HCT116 (cell line): ENCODE results near the gene TUBB1. TPM values are rescaled to one million over a fixed set of nuclear protein-coding genes. Genes with fewer than 3 reads are reported as not detected.

ENCODE experiments used
- ATAC-seq: fragments of 200-7000 bp; cut with Tn5 transposase; 2 replicates; pipeline ENCODE4 v1.9.1; 2020; ENCODE audit warnings: mild to moderate bottlenecking, moderate library complexity
- BruUV-seq: library from RNA; stranded (reverse); fragments of 400-500 nt; replicated peaks from 2 replicates; lab custom pipeline; 2021; lab: Mats Ljungman, UMichigan
- CTCF ChIA-PET: fragments of 300-600 bp; sonication (Branson Sonifier 250); formaldehyde crosslinking; loops from one replicate; lab custom pipeline; 2021; ENCODE audit warnings: antibody characterized with exemption; lab: Charles Lee
- POLR2A ChIA-PET: fragments of 300-600, 350-600 bp; sonication (Branson Sonifier 250); formaldehyde crosslinking; loops from one replicate; lab custom pipeline; 2021; ENCODE audit warnings: antibody characterized with exemption; lab: Charles Lee
- RAD21 ChIA-PET, 2 experiments: fragments of 300-600 bp; sonication (Branson Sonifier 250); formaldehyde crosslinking; loops; one replicate each; lab custom pipeline; 2023; ENCODE audit warnings: low total read pairs in 2 of 2; ENCODE audit not compliant: uncharacterized antibody in 2 of 2, unreplicated experiment in 2 of 2, low non-redundant PET in 1 of 2; lab: Charles Lee
- DNase-seq: peaks from one replicate; pipeline ENCODE4 v3.0.0-alpha.2; 2010; ENCODE audit warnings: low read depth, low spot score
- H2AFZ ChIP-seq: fragments of 200-600 bp; shearing (Covaris generic), sonication (generic); 2 replicates; pipeline ENCODE4 v1.6.1; 2017; ENCODE audit warnings: low read depth, mixed run types, mixed read lengths, antibody characterized with exemption, low read length; ENCODE audit not compliant: poor library complexity, severe bottlenecking
- H3K27ac ChIP-seq: 2 replicates; pipeline ENCODE4 v1.5.1; 2012; ENCODE audit warnings: low read depth, low read length
- H3K27me3 ChIP-seq: fragments of 200-600 bp; sonication (generic); 2 replicates; pipeline ENCODE4 v1.6.1; 2016; ENCODE audit warnings: mixed run types, low read length, mixed read lengths; ENCODE audit not compliant: insufficient read depth
- H3K36me3 ChIP-seq, 2 experiments: fragments of 200-500 bp in 1 of 2; fragments of 200-600 bp in 1 of 2; sonication (Bioruptor generic) in 1 of 2; sonication (generic) in 1 of 2; 2 replicates each; pipeline versions ENCODE4 v1.5.1 to v1.6.1; 2014 to 2016; ENCODE audit warnings: low read length in 2 of 2, inconsistent platforms in 1 of 2, mixed read lengths in 1 of 2, mixed run types in 1 of 2; ENCODE audit not compliant: insufficient read depth in 2 of 2, control insufficient read depth in 1 of 2
- H3K4me1 ChIP-seq, 2 experiments: fragments of 200-600 bp in 1 of 2; sonication (generic) in 1 of 2; 2 replicates each; pipeline versions ENCODE4 v1.5.1 to v1.6.1; 2012 to 2017; ENCODE audit warnings: low read length in 2 of 2, inconsistent platforms in 1 of 2, mild to moderate bottlenecking in 1 of 2, mixed read lengths in 1 of 2, mixed run types in 1 of 2, moderate library complexity in 1 of 2; ENCODE audit not compliant: insufficient read depth in 2 of 2, control insufficient read depth in 1 of 2
- H3K4me2 ChIP-seq: fragments of 200-600 bp; sonication (generic); 2 replicates; pipeline ENCODE4 v1.6.1; 2017; ENCODE audit warnings: mixed run types, low read length, mixed read lengths
- H3K4me3 ChIP-seq, 2 experiments: fragments of 200-600 bp in 1 of 2; sonication (generic) in 1 of 2; replicated peaks in 1 of 2; 2 replicates each; pipeline ENCODE4 v1.5.1; 2011 to 2016; ENCODE audit warnings: low read length in 2 of 2, control low read depth in 1 of 2, low read depth in 1 of 2, mild to moderate bottlenecking in 1 of 2, mixed read lengths in 1 of 2, mixed run types in 1 of 2
- H3K79me2 ChIP-seq: fragments of 200-600 bp; sonication (generic); 2 replicates; pipeline ENCODE4 v1.6.1; 2017; ENCODE audit warnings: mild to moderate bottlenecking, mixed run types, low read length, moderate library complexity, mixed read lengths; ENCODE audit not compliant: insufficient read depth
- H3K9ac ChIP-seq: fragments of 200-600 bp; sonication (generic); 2 replicates; pipeline ENCODE4 v1.6.1; 2016; ENCODE audit warnings: low read length, mixed read lengths
- H3K9me2 ChIP-seq: fragments of 200-600 bp; sonication (generic), shearing (Covaris generic); 2 replicates; pipeline ENCODE4 v1.6.1; 2017; ENCODE audit warnings: mixed run types, mild to moderate bottlenecking, moderate library complexity; ENCODE audit not compliant: insufficient read depth
- H3K9me3 ChIP-seq, 2 experiments: fragments of 200-500 bp in 1 of 2; fragments of 200-600 bp in 1 of 2; sonication (Bioruptor generic) in 1 of 2; sonication (generic) in 1 of 2; 2 replicates each; pipeline ENCODE4 v1.6.1; 2014 to 2017; ENCODE audit warnings: low read length in 2 of 2, mixed read lengths in 2 of 2, inconsistent platforms in 1 of 2, low read depth in 1 of 2, mild to moderate bottlenecking in 1 of 2, mixed run types in 1 of 2, moderate library complexity in 1 of 2; ENCODE audit not compliant: control insufficient read depth in 1 of 2, insufficient read depth in 1 of 2
- H4K20me1 ChIP-seq: fragments of 200-600 bp; sonication (generic), shearing (Covaris generic); 2 replicates; pipeline ENCODE4 v1.6.1; 2017; ENCODE audit warnings: mixed run types, mild to moderate bottlenecking, moderate library complexity; ENCODE audit not compliant: insufficient read depth
- ATF3 ChIP-seq: IDR thresholded peaks from 2 replicates; pipeline ENCODE4 v1.6.1; 2012
- CBX3 ChIP-seq: IDR thresholded peaks from 2 replicates; pipeline ENCODE4 v1.6.1; 2012; ENCODE audit warnings: low read depth
- CTCF ChIP-seq, 3 experiments: fragments of 200-600 bp in 1 of 3; sonication (generic) in 1 of 3; IDR thresholded peaks in 2 of 3; conservative IDR thresholded peaks in 1 of 3; 2 replicates each; pipeline ENCODE4 v1.5.1; 2012 to 2017; ENCODE audit warnings: low read depth in 2 of 3, low read length in 2 of 3, antibody characterized with exemption in 1 of 3, borderline replicate concordance in 1 of 3, control low read depth in 1 of 3, mild to moderate bottlenecking in 1 of 3, mixed read lengths in 1 of 3, mixed run types in 1 of 3, moderate library complexity in 1 of 3; ENCODE audit not compliant: insufficient read depth in 1 of 3
- EGR1 ChIP-seq: IDR thresholded peaks from 2 replicates; pipeline ENCODE4 v1.6.1; 2012; ENCODE audit warnings: low read depth
- ELF1 ChIP-seq: IDR thresholded peaks from 2 replicates; pipeline ENCODE4 v1.6.1; 2012; ENCODE audit warnings: low read depth, borderline replicate concordance
- EZH2 ChIP-seq: fragments of 200-600 bp; sonication (generic); IDR thresholded peaks from 2 replicates; pipeline ENCODE4 v1.6.1; 2017; ENCODE audit warnings: antibody characterized with exemption, mixed run types
- POLR2AphosphoS5 ChIP-seq: IDR thresholded peaks from 2 replicates; pipeline ENCODE4 v1.6.1; 2011; ENCODE audit warnings: mild to moderate bottlenecking, low read depth, low read length, moderate library complexity
- SRF ChIP-seq: IDR thresholded peaks from 2 replicates; pipeline ENCODE4 v1.6.1; 2012; ENCODE audit warnings: low read depth
- YY1 ChIP-seq: IDR thresholded peaks from 2 replicates; pipeline ENCODE4 v1.6.1; 2011; ENCODE audit warnings: low read length, low read depth, moderate library complexity, mild to moderate bottlenecking; ENCODE audit not compliant: insufficient replicate concordance; ENCODE audit errors: extremely low read depth
- ZBTB33 ChIP-seq: IDR thresholded peaks from 2 replicates; pipeline ENCODE4 v1.6.1; 2011; ENCODE audit warnings: mild to moderate bottlenecking, low read length, moderate library complexity; ENCODE audit not compliant: insufficient replicate concordance; ENCODE audit errors: extremely low read depth
- ZFX ChIP-seq: fragments of 450-650 bp; IDR thresholded peaks from 2 replicates; pipeline ENCODE4 v1.6.1; 2017
- intact Hi-C: fragments of 100-400 bp; cut with micrococcal nuclease; formaldehyde crosslinking; loops from 2 replicates; pipeline ENCODE4 v1.10.0; 2022
- total RNA-seq: library from RNA; stranded (reverse); gene quantifications from one replicate; pipeline ENCODE4 v1.2.1, GENCODE V29; 2021; ENCODE audit not compliant: unreplicated experiment

Gene TUBB1
- total RNA-seq, 1 experiment from 2014 or later, result not detected

- Histone ChIP-seq H3K27me3 (no peaks in the 10 kb centered on the region), H2AFZ (no peak overlapping the region), H3K79me2 (no peaks in the 10 kb centered on the region), H3K4me3 (no peak overlapping the region), H3K9me2 (no peaks in the 10 kb centered on the region), H3K4me1 (peaks cover 0 to 10% of the 10 kb centered on the region in 2 experiments; a peak in 3 of 4 replicates), H3K36me3 (no peaks in the 10 kb centered on the region), H3K27ac (no peak overlapping the region), H3K9ac (no peak overlapping the region), H3K4me2 (no peak overlapping the region)
- ChIA-PET POLR2A (no interaction called here), RAD21 (interaction anchor here in 1 of 2 experiments (0.6 kb wide), 1 partner anchor 16 kb away, joined by 4 read pairs; no protein-coding TSS in a partner anchor)
- DNase-seq, result no peak
- ATAC-seq, result no peak
- TF ChIP-seq CTCF (IDR thresholded peaks at IDR 0.05 in 2 of 3, conservative IDR thresholded peaks at IDR 0.05 in 1 of 3; ENCODE audit: borderline replicate concordance in 1 of 3, insufficient read depth in 1 of 3, low read depth in 2 of 3, low read length in 2 of 3), result no peak
- no peak for TF ChIP-seq ELF1
- no peak for TF ChIP-seq ZFX
- TF ChIP-seq CBX3, result no peak
- TF ChIP-seq ATF3, result no peak
- TF ChIP-seq ZBTB33, result no peak
- no peak for TF ChIP-seq EGR1
- no peak for TF ChIP-seq POLR2AphosphoS5
- TF ChIP-seq YY1, result no peak
- TF ChIP-seq EZH2, result no peak
- TF ChIP-seq SRF, result no peak
- TF ChIP-seq, all 23 proteins: peak for 0
- intact Hi-C loops, result no loop called here
- CTCF ChIA-PET, result no interaction called here
- Histone ChIP-seq H3K9me3 (no peaks in the 10 kb centered on the region), H4K20me1 (no peaks in the 10 kb centered on the region)
- BruUV-seq, result no TSS peak
Measured at GRCh38 chr20:59015812-59016711, 3.2 kb upstream of the TUBB1 start.
